Vagina (tissue), 2 donors: Measurements from ENCODE around the gene GNAO1.

Experiments
- POLR2A ChIP-seq, 2 donors: fragments of 450-650 bp; IDR thresholded peaks; one replicate each; pipeline ENCODE4 v1.6.1; 2017; ENCODE audit warnings: antibody characterized with exemption in 2 of 2, mild to moderate bottlenecking in 2 of 2, moderate library complexity in 2 of 2
- POLR2AphosphoS5 ChIP-seq, 2 donors: sonication (generic); formaldehyde crosslinking; IDR thresholded peaks; one replicate each; pipeline ENCODE4 v1.9.0; 2017; ENCODE audit warnings: antibody characterized with exemption in 2 of 2, mild to moderate bottlenecking in 2 of 2, low read depth in 1 of 2; ENCODE audit not compliant: insufficient read depth in 1 of 2
- TF ChIP-seq, protein P1 (sequence below), 3 experiments: fragments of 450-650 bp in 2 of 3; fragments of 200-600 bp in 1 of 3; sonication (generic) in 1 of 3; IDR thresholded peaks; one replicate each; pipeline ENCODE4 v1.5.1; 2017 to 2019; ENCODE audit warnings: antibody characterized with exemption in 3 of 3, mild to moderate bottlenecking in 2 of 3, moderate library complexity in 2 of 3

DNA sequence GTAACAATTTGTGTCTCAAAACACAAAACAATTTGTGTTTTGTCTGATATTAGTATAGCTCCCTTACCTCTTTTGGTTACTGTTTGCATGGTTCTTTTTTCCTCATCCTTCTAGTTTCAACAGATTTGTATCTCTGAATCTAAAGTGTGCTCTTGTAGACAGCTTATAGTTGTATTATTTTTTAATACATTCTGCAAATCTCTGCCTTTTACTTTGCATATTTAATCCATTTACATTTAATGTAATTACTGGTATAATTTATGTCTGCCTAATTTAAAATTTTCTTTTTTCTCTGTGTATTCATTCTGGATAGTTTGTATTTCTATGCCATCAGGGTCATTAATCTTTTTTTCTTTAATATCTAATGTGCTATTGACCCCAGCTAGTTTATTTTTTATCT, 9.9 kb upstream of the GNAO1 start:
- TF ChIP-seq, protein P1, sequence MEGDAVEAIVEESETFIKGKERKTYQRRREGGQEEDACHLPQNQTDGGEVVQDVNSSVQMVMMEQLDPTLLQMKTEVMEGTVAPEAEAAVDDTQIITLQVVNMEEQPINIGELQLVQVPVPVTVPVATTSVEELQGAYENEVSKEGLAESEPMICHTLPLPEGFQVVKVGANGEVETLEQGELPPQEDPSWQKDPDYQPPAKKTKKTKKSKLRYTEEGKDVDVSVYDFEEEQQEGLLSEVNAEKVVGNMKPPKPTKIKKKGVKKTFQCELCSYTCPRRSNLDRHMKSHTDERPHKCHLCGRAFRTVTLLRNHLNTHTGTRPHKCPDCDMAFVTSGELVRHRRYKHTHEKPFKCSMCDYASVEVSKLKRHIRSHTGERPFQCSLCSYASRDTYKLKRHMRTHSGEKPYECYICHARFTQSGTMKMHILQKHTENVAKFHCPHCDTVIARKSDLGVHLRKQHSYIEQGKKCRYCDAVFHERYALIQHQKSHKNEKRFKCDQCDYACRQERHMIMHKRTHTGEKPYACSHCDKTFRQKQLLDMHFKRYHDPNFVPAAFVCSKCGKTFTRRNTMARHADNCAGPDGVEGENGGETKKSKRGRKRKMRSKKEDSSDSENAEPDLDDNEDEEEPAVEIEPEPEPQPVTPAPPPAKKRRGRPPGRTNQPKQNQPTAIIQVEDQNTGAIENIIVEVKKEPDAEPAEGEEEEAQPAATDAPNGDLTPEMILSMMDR (IDR thresholded peaks at IDR 0.05), result no peak
- TF ChIP-seq POLR2AphosphoS5 (IDR thresholded peaks at IDR 0.05; ENCODE audit: insufficient read depth in 1 of 2, low read depth in 1 of 2), result no peak
- no peak for TF ChIP-seq POLR2A (IDR thresholded peaks at IDR 0.05)
